SU-DHL-6 (cell line): Measurements from ENCODE around the gene UPK3B.
"Not testable (repeated sequence)": the region's sequence is repeated elsewhere in the genome, so short reads cannot be mapped to it uniquely, and the experiment has no call there.

Experiments used
- H2AFZ ChIP-seq: fragments of 200-600 bp; sonication (generic); 2 replicates; pipeline ENCODE4 v1.6.1; 2014; ENCODE audit warnings: low read depth, mild to moderate bottlenecking, moderate library complexity, mixed read lengths, antibody characterized with exemption, low read length; ENCODE audit not compliant: severe bottlenecking
- H3F3A ChIP-seq: fragments of 200-600 bp; shearing (Covaris generic); 2 replicates; pipeline ENCODE4 v1.6.0; 2016; ENCODE audit warnings: antibody characterized with exemption, mild to moderate bottlenecking; ENCODE audit not compliant: insufficient read depth
- H3K27ac ChIP-seq: fragments of 200-600 bp; sonication (generic); 2 replicates; pipeline ENCODE4 v1.5.1; 2016; ENCODE audit warnings: low read depth, mild to moderate bottlenecking, low read length, moderate library complexity, mixed read lengths
- H3K27me3 ChIP-seq: fragments of 200-600 bp; sonication (generic), shearing (Covaris generic); 2 replicates; pipeline ENCODE4 v1.6.0; 2014; ENCODE audit warnings: mild to moderate bottlenecking, low read length
- H3K36me3 ChIP-seq: fragments of 200-600 bp; sonication (generic); 2 replicates; pipeline ENCODE4 v1.6.1; 2014; ENCODE audit warnings: mild to moderate bottlenecking, low read length, mixed read lengths
- H3K4me2 ChIP-seq: fragments of 300-600, 200-600 bp; shearing (Covaris generic), sonication (generic); 2 replicates; pipeline ENCODE4 v1.6.0; 2014; ENCODE audit warnings: low read length, low read depth, mild to moderate bottlenecking; ENCODE audit not compliant: poor library complexity, severe bottlenecking
- H3K4me3 ChIP-seq: fragments of 200-600 bp; sonication (generic); 2 replicates; pipeline ENCODE4 v1.5.1; 2014; ENCODE audit warnings: antibody characterized with exemption, low read length, mild to moderate bottlenecking, mixed read lengths; ENCODE audit not compliant: insufficient read depth, poor library complexity, severe bottlenecking
- H3K79me2 ChIP-seq: fragments of 200-600 bp; sonication (generic); 2 replicates; pipeline ENCODE4 v1.6.1; 2014; ENCODE audit warnings: mild to moderate bottlenecking, low read length, moderate library complexity; ENCODE audit not compliant: insufficient read depth
- H3K9ac ChIP-seq: fragments of 200-600 bp; sonication (generic); 2 replicates; pipeline ENCODE4 v1.7.0; 2014; ENCODE audit warnings: mild to moderate bottlenecking, low read length
- H3K9me2 ChIP-seq: fragments of 200-600 bp; sonication (generic); replicated peaks from 2 replicates; pipeline ENCODE4 v1.6.1; 2014; ENCODE audit warnings: low read length; ENCODE audit not compliant: insufficient read depth
- H3K9me3 ChIP-seq: fragments of 200-600 bp; sonication (generic); 2 replicates; pipeline ENCODE4 v1.6.1; 2014; ENCODE audit warnings: low read length, mixed read lengths; ENCODE audit not compliant: insufficient read depth
- H4K20me1 ChIP-seq: fragments of 200-600 bp; sonication (generic); 2 replicates; pipeline ENCODE4 v1.6.1; 2014; ENCODE audit warnings: low read depth, mild to moderate bottlenecking, antibody characterized with exemption, low read length, moderate library complexity, mixed read lengths

The UPK3B gene

GRCh38 chr7:76467743-76468404, 42.5 kb upstream of the UPK3B start:
- H3K9ac ChIP-seq, H2AFZ ChIP-seq, H4K20me1 ChIP-seq, H3K79me2 ChIP-seq, H3K4me3 ChIP-seq, H3K36me3 ChIP-seq, H3K27me3 ChIP-seq, H3K27ac ChIP-seq, H3F3A ChIP-seq, H3K4me2 ChIP-seq, H3K9me3 ChIP-seq, H3K9me2 ChIP-seq: not testable (repeated sequence)

- not testable (repeated sequence) for H3K9ac ChIP-seq, H3K27ac ChIP-seq, H3K4me2 ChIP-seq, H3K79me2 ChIP-seq, H3K36me3 ChIP-seq, H4K20me1 ChIP-seq, H3K4me3 ChIP-seq, H3K27me3 ChIP-seq, H2AFZ ChIP-seq, H3F3A ChIP-seq, H3K9me2 ChIP-seq, H3K9me3 ChIP-seq
Observed at GRCh38 chr7:76471556-76472221, 38.7 kb upstream of the UPK3B start.

GRCh38 chr7:76473097-76473496, 37.3 kb upstream of the UPK3B start:
- H4K20me1 ChIP-seq, H3K9me3 ChIP-seq, H3K9ac ChIP-seq, H3K4me3 ChIP-seq, H3F3A ChIP-seq, H3K4me2 ChIP-seq, H2AFZ ChIP-seq, H3K36me3 ChIP-seq, H3K27ac ChIP-seq, H3K27me3 ChIP-seq, H3K79me2 ChIP-seq, H3K9me2 ChIP-seq: not testable (repeated sequence)

GRCh38 chr7:76476280-76476679, 34.1 kb upstream of the UPK3B start:
- not testable (repeated sequence) for H3F3A ChIP-seq, H3K9me2 ChIP-seq, H3K4me2 ChIP-seq, H3K27me3 ChIP-seq, H2AFZ ChIP-seq, H3K27ac ChIP-seq, H3K79me2 ChIP-seq, H3K9ac ChIP-seq, H3K36me3 ChIP-seq, H3K4me3 ChIP-seq, H4K20me1 ChIP-seq, H3K9me3 ChIP-seq

GRCh38 chr7:76476742-76477474, 33.4 kb upstream of the UPK3B start:
- not testable (repeated sequence) for H3K27me3 ChIP-seq, H3K79me2 ChIP-seq, H3K9me2 ChIP-seq, H3K36me3 ChIP-seq, H3K9ac ChIP-seq, H3K4me2 ChIP-seq, H3K27ac ChIP-seq, H3K4me3 ChIP-seq, H3F3A ChIP-seq, H2AFZ ChIP-seq, H4K20me1 ChIP-seq, H3K9me3 ChIP-seq

- not testable (repeated sequence) for H3K9me2 ChIP-seq, H3K36me3 ChIP-seq, H4K20me1 ChIP-seq, H3K27me3 ChIP-seq, H3K79me2 ChIP-seq, H3K4me3 ChIP-seq, H3K27ac ChIP-seq, H3K9me3 ChIP-seq, H2AFZ ChIP-seq, H3K9ac ChIP-seq, H3F3A ChIP-seq, H3K4me2 ChIP-seq
Observed at GRCh38 chr7:76479628-76480027, 30.7 kb upstream of the UPK3B start.

- H3K27me3 ChIP-seq, H3K79me2 ChIP-seq, H3K4me3 ChIP-seq, H3K36me3 ChIP-seq, H3K4me2 ChIP-seq, H3F3A ChIP-seq, H4K20me1 ChIP-seq, H3K27ac ChIP-seq, H3K9me2 ChIP-seq, H3K9ac ChIP-seq, H2AFZ ChIP-seq, H3K9me3 ChIP-seq: not testable (repeated sequence)
Observed at GRCh38 chr7:76480403-76481253, 29.7 kb upstream of the UPK3B start.
